ENCODE data around the gene RNASE4.
"Not testable (repeated sequence)": the region's sequence is repeated elsewhere in the genome, so short reads cannot be mapped to it uniquely, and the experiment has no call there.

The RNASE4 gene

GRCh38 chr14:20683891-20684661 is at the start of gene RNASE4:
Gene RNASE4, plus strand, starts transcription at chr14:20684560. Its CDS starts 14,812 bp downstream, at chr14:20699372.
- DNase-seq: peak; percentile 35

GRCh38 chr14:20641591-20641990 is 42.8 kb upstream of the RNASE4 start, which contains the start of gene OR6S1:
Gene OR6S1, minus strand, starts transcription at chr14:20641691. Its CDS starts 0 bp downstream, at chr14:20641691.
- DNase-seq: no peak

- DNase-seq: no peak
Observed at GRCh38 chr14:20642182-20642581, 42.2 kb upstream of the RNASE4 start.

- DNase-seq: not testable (repeated sequence)
Observed at GRCh38 chr14:20642755-20643154, 41.6 kb upstream of the RNASE4 start.

- no peak for DNase-seq
Observed at GRCh38 chr14:20644520-20644919, 39.8 kb upstream of the RNASE4 start.

GRCh38 chr14:20645481-20645880 is 38.9 kb upstream of the RNASE4 start:
- no peak for DNase-seq

- DNase-seq: no peak
Observed at GRCh38 chr14:20652996-20653975, 31.1 kb upstream of the RNASE4 start.

GRCh38 chr14:20655851-20656250 is 28.5 kb upstream of the RNASE4 start:
- no peak for DNase-seq

- no peak for DNase-seq
Observed at GRCh38 chr14:20656274-20656673, 28.1 kb upstream of the RNASE4 start.

GRCh38 chr14:20657216-20658211 is 26.8 kb upstream of the RNASE4 start:
- no peak for DNase-seq

- DNase-seq: no peak
Observed at GRCh38 chr14:20658246-20658645, 26.1 kb upstream of the RNASE4 start.

- no peak for DNase-seq
Observed at GRCh38 chr14:20659336-20659735, 25.0 kb upstream of the RNASE4 start.

GRCh38 chr14:20659813-20660395 is 24.5 kb upstream of the RNASE4 start:
- DNase-seq: no peak

- DNase-seq: no peak
Observed at GRCh38 chr14:20661197-20661596, 23.2 kb upstream of the RNASE4 start.

- DNase-seq: no peak
Observed at GRCh38 chr14:20662968-20663732, 21.2 kb upstream of the RNASE4 start.

GRCh38 chr14:20666400-20666961 is 17.9 kb upstream of the RNASE4 start:
- DNase-seq: not testable (repeated sequence)

- DNase-seq: no peak
Observed at GRCh38 chr14:20667957-20668356, 16.4 kb upstream of the RNASE4 start.

- no peak for DNase-seq
Observed at GRCh38 chr14:20668969-20669368, 15.4 kb upstream of the RNASE4 start.

GRCh38 chr14:20671597-20672283 is 12.6 kb upstream of the RNASE4 start:
- no peak for DNase-seq

GRCh38 chr14:20675669-20676068 is 8.7 kb upstream of the RNASE4 start:
- no peak for DNase-seq
